OCI-LY3 (cell line): ENCODE data around the gene KRT74.

Experiments
- CTCF ChIP-seq: fragments of 200-600, 300-600 bp; sonication (generic); IDR thresholded peaks from 2 replicates; pipeline ENCODE4 v1.5.1; 2014; ENCODE audit warnings: antibody characterized with exemption, low read length, low read depth
- EZH2phosphoT487 ChIP-seq: fragments of 200-600 bp; shearing (Covaris generic); IDR thresholded peaks from 2 replicates; pipeline ENCODE4 v1.6.1; 2018; ENCODE audit warnings: antibody characterized with exemption, mixed run types, low read depth

- TF ChIP-seq CTCF, result no peak
- no peak for TF ChIP-seq EZH2phosphoT487
These were observed 41.7 kb upstream of the KRT74 start for GRCh38 chr12:52615208-52615868.
